IPS-NIHi7 (cell line): ENCODE data around the gene PALB2.

Experiments used
- DNase-seq: peaks from one replicate; pipeline ENCODE4 v3.0.0; 2012; ENCODE audit warnings: mixed read lengths; ENCODE audit errors: extremely low spot score

Gene PALB2

GRCh38 chr16:23554536-23554935 lies 86.6 kb downstream of the PALB2 start:
- DNase-seq, result no peak
